ENCODE measurements around the gene OR2L8. TPM values are rescaled to one million over a fixed set of nuclear protein-coding genes. Genes with fewer than 3 reads are reported as not detected.

The OR2L8 gene
- polyA plus RNA-seq, 5 donors = not detected

DNA sequence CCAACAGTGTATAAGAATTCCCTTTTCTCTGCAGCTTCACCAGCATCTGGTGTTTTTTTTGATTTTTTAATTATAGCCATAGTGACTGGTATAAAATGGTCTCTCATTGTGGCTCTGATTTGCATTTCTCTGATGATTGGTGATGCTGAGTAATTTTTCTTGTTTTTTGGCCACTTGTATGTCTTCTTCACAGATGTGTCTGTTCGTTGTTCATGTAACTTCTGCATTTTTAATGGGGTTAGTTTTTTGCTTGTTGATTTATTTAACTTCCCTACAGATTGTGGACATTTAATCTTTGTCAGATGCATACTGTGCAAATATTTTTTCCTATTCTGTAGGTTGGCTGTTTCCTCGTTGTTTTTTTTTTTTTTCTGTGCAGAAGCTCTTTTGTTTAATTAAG is 44.3 kb downstream of the OR2L8 start:
- no peak for DNase-seq

DNA sequence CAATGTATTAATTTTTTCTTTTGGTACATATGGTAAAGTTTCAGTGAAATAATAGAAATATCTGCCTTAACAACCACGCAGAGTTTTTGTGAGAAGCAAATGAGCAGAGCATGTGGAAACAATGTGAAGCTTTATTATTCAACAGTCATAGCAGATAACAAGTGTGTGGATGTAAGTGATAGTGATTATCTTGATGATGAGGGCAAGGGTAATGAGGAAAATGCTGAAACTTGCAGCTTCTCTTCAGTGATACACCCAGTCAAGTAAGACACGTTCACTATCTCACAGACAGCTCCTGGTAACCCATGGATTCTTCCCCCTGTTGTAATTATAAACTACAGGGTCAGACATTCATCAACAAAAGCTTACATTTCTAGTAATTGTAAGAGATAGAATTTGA is 50.2 kb downstream of the OR2L8 start:
- no peak for DNase-seq

Other genes with a start within 250 kb of the OR2L8 start
- not detected for gene OR6F1, start 232.2 kb upstream of the OR2L8 start, polyA plus RNA-seq (ENCODE audit: insufficient read depth in 1 of 5, insufficient read length in 5 of 5, low replicate concordance in 1 of 5)
- not detected for gene OR14K1, start 210.2 kb upstream of the OR2L8 start, polyA plus RNA-seq (ENCODE audit: insufficient read depth in 1 of 5, insufficient read length in 5 of 5, low replicate concordance in 1 of 5)
- gene OR14A2, start 200.7 kb upstream of the OR2L8 start, polyA plus RNA-seq (ENCODE audit: insufficient read depth in 1 of 5, insufficient read length in 5 of 5, low replicate concordance in 1 of 5) = not detected
- not detected for gene OR1C1, start 188.3 kb upstream of the OR2L8 start, polyA plus RNA-seq (ENCODE audit: insufficient read depth in 1 of 5, insufficient read length in 5 of 5, low replicate concordance in 1 of 5)
- not detected for gene OR14A16, start 124.7 kb upstream of the OR2L8 start, polyA plus RNA-seq (ENCODE audit: insufficient read depth in 1 of 5, insufficient read length in 5 of 5, low replicate concordance in 1 of 5)
- not detected for gene OR11L1, start 107.0 kb upstream of the OR2L8 start, polyA plus RNA-seq (ENCODE audit: insufficient read depth in 1 of 5, insufficient read length in 5 of 5, low replicate concordance in 1 of 5)
- gene TRIM58, start 91.7 kb upstream of the OR2L8 start, polyA plus RNA-seq (ENCODE audit: insufficient read depth in 1 of 5, insufficient read length in 5 of 5, low replicate concordance in 1 of 5) = 1 to 10 TPM; 2.2 to 5.1 (median 2.6) TPM
- gene OR2W3, start 53.3 kb upstream of the OR2L8 start, polyA plus RNA-seq (ENCODE audit: insufficient read depth in 1 of 5, insufficient read length in 5 of 5, low replicate concordance in 1 of 5) = under 1 TPM; 0.28 to 0.82 (median 0.67) TPM
- gene OR2T8, start 28.6 kb upstream of the OR2L8 start, polyA plus RNA-seq (ENCODE audit: insufficient read depth in 1 of 5, insufficient read length in 5 of 5, low replicate concordance in 1 of 5) = not detected
- gene OR2AJ1, start 24.0 kb upstream of the OR2L8 start, polyA plus RNA-seq (ENCODE audit: insufficient read depth in 1 of 5, insufficient read length in 5 of 5, low replicate concordance in 1 of 5) = not detected
- not detected for gene OR2AK2, start 16.4 kb downstream of the OR2L8 start, polyA plus RNA-seq (ENCODE audit: insufficient read depth in 1 of 5, insufficient read length in 5 of 5, low replicate concordance in 1 of 5)
- not detected for gene OR2L5, start 64.8 kb downstream of the OR2L8 start, polyA plus RNA-seq (ENCODE audit: insufficient read depth in 1 of 5, insufficient read length in 5 of 5, low replicate concordance in 1 of 5)
- gene OR2L2, start 81.2 kb downstream of the OR2L8 start, polyA plus RNA-seq (ENCODE audit: insufficient read depth in 1 of 5, insufficient read length in 5 of 5, low replicate concordance in 1 of 5) = under 1 TPM in 3 of 5 donors, not detected in 2; 0.04 to 0.06 (median 0.04) TPM
- gene OR2L3, start 98.0 kb downstream of the OR2L8 start, polyA plus RNA-seq (ENCODE audit: insufficient read depth in 1 of 5, insufficient read length in 5 of 5, low replicate concordance in 1 of 5) = not detected
- gene OR2L13, start 146.3 kb downstream of the OR2L8 start, polyA plus RNA-seq (ENCODE audit: insufficient read depth in 1 of 5, insufficient read length in 5 of 5, low replicate concordance in 1 of 5) = not detected
- not detected for gene OR2M5, start 196.3 kb downstream of the OR2L8 start, polyA plus RNA-seq (ENCODE audit: insufficient read depth in 1 of 5, insufficient read length in 5 of 5, low replicate concordance in 1 of 5)
- not detected for gene OR2M2, start 226.0 kb downstream of the OR2L8 start, polyA plus RNA-seq (ENCODE audit: insufficient read depth in 1 of 5, insufficient read length in 5 of 5, low replicate concordance in 1 of 5)
- under 1 TPM; 0.01 to 0.04 (median 0.03) TPM for gene OR2M3, start 248.4 kb downstream of the OR2L8 start, polyA plus RNA-seq (ENCODE audit: insufficient read depth in 1 of 5, insufficient read length in 5 of 5, low replicate concordance in 1 of 5)